Breast epithelium (tissue), 4 donors: Measurements from ENCODE around the gene LSS. TPM values are rescaled to one million over a fixed set of nuclear protein-coding genes. Genes with fewer than 3 reads are reported as not detected.

ENCODE experiments used
- DNase-seq, 2 donors: peaks; one replicate each; pipeline ENCODE4 v3.0.0-alpha.2; 2019; ENCODE audit warnings: low spot score in 2 of 2
- H3K27ac ChIP-seq, 2 donors: fragments of 200-600 bp; sonication (generic) in 1 of 2; one replicate each; pipeline ENCODE4 v1.5.1; 2016 to 2019; ENCODE audit warnings: mild to moderate bottlenecking in 1 of 2
- H3K27me3 ChIP-seq, 2 donors: fragments of 200-600 bp; sonication (generic) in 1 of 2; one replicate each; pipeline versions ENCODE4 v1.5.1 to v1.6.0; 2017 to 2019; ENCODE audit warnings: control low read depth in 1 of 2, mild to moderate bottlenecking in 1 of 2
- H3K36me3 ChIP-seq: fragments of 200-600 bp; one replicate; pipeline ENCODE4 v1.5.1; 2019
- H3K4me1 ChIP-seq, 2 donors: fragments of 200-600 bp; sonication (generic); one replicate each; pipeline ENCODE4 v1.5.1; 2016 to 2019; ENCODE audit warnings: control low read depth in 1 of 2
- H3K4me3 ChIP-seq, 3 donors: fragments of 200-600 bp; sonication (generic); 1 replicate in 2 of 3; 2 replicates in 1 of 3; pipeline ENCODE4 v1.5.1; 2016 to 2019; ENCODE audit warnings: mild to moderate bottlenecking in 3 of 3, moderate library complexity in 2 of 3
- H3K9me3 ChIP-seq, 2 donors: fragments of 200-600 bp; sonication (generic) in 1 of 2; one replicate each; pipeline ENCODE4 v1.5.1; 2016 to 2019; ENCODE audit warnings: control low read depth in 1 of 2
- POLR2A ChIP-seq: fragments of 450-650 bp; IDR thresholded peaks from one replicate; pipeline ENCODE4 v1.6.1; 2016; ENCODE audit warnings: antibody characterized with exemption, mild to moderate bottlenecking, moderate library complexity
- POLR2AphosphoS5 ChIP-seq, 3 donors: sonication (generic); formaldehyde crosslinking; IDR thresholded peaks; one replicate each; pipeline ENCODE4 v1.6.1; 2017; ENCODE audit warnings: antibody characterized with exemption in 3 of 3
- intact Hi-C: fragments of 100-400 bp; cut with DNase I; formaldehyde crosslinking; loops from one replicate; pipeline ENCODE4 v1.15.1; 2023; ENCODE audit warnings: low total_unique reads
- total RNA-seq, 3 donors: library from RNA; depleted of rRNA; stranded (reverse); fragments of >200 nt; gene quantifications; one replicate each; pipeline ENCODE4 v1.1.0, GENCODE V29; 2016
- TF ChIP-seq, protein P1 (sequence below), 3 donors: fragments of 450-650 bp; IDR thresholded peaks; one replicate each; pipeline ENCODE4 v1.5.1; 2016 to 2017; ENCODE audit warnings: antibody characterized with exemption in 3 of 3, mild to moderate bottlenecking in 3 of 3, moderate library complexity in 3 of 3

LSS gene
- total RNA-seq, 3 donors from 2014 or later: 41.4 to 144 (median 56.4) TPM

DNA sequence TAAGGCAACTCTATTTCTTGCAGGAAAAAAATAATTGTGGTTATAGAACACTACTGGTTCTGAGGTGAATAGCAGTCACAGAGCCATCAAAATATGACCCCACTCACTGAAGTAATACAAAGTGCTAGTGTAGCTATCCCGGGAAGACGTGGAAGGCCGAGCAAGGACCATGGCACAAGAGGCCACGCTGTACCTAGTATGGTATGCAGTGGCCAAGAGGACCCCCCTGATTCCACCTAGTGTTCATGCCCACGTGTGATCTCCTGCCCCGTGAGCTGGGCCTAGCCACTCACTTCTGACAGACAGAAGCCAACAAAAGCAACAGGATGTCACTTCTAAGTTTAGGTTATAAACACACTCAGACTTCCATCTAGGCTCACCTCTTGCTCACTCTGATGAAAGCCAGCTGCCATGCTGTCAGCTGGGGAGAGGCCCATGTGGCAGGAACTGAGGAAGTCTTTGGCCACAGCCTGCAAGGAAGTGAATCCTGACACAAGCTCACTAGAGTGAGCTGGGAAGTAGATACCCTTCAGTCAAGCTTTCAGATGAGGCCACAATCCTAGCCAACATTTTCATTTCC is 21.7 kb upstream of the LSS start:
- no peak overlapping the region for H3K4me3 ChIP-seq
- H3K9me3 ChIP-seq: no peaks in the 10 kb centered on the region
- TF ChIP-seq POLR2AphosphoS5 (IDR thresholded peaks at IDR 0.05) (no peak), POLR2A (no peak)
- TF ChIP-seq, protein P1, sequence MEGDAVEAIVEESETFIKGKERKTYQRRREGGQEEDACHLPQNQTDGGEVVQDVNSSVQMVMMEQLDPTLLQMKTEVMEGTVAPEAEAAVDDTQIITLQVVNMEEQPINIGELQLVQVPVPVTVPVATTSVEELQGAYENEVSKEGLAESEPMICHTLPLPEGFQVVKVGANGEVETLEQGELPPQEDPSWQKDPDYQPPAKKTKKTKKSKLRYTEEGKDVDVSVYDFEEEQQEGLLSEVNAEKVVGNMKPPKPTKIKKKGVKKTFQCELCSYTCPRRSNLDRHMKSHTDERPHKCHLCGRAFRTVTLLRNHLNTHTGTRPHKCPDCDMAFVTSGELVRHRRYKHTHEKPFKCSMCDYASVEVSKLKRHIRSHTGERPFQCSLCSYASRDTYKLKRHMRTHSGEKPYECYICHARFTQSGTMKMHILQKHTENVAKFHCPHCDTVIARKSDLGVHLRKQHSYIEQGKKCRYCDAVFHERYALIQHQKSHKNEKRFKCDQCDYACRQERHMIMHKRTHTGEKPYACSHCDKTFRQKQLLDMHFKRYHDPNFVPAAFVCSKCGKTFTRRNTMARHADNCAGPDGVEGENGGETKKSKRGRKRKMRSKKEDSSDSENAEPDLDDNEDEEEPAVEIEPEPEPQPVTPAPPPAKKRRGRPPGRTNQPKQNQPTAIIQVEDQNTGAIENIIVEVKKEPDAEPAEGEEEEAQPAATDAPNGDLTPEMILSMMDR (IDR thresholded peaks at IDR 0.05): no peak
- intact Hi-C loops: no loop called here
- no peaks in the 10 kb centered on the region for H3K27me3 ChIP-seq
- no peaks in the 10 kb centered on the region for H3K4me1 ChIP-seq
- peaks cover 13% of the 10 kb centered on the region for H3K36me3 ChIP-seq
- no peak overlapping the region for H3K27ac ChIP-seq
- DNase-seq: no peak

DNA sequence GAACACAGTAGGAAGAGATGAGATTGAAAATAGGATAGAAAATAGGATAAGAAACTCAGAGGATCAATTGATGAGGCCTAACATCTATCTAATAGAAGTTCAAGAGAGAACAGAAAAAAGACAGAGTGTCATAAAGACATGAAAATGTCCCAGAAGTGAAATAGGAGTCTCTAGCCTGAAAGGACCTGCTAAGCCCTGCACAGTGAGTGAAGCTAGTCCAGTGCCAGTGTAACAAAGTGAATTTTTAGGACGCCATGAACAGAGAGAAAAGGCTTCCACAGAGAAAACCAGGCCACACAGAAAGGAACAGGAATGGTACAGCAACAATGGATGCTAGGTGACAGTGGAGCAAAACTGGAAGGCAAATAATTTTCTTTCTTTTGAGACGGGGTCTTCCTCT is 20.3 kb upstream of the LSS start:
- TF ChIP-seq, protein P1 (IDR thresholded peaks at IDR 0.05): no peak
- TF ChIP-seq POLR2A (no peak), POLR2AphosphoS5 (IDR thresholded peaks at IDR 0.05) (no peak)
- Histone ChIP-seq H3K27ac (no peak overlapping the region), H3K4me1 (no peaks in the 10 kb centered on the region), H3K4me3 (no peak overlapping the region), H3K36me3 (peaks cover 11% of the 10 kb centered on the region), H3K9me3 (no peaks in the 10 kb centered on the region), H3K27me3 (no peaks in the 10 kb centered on the region)
- no peak for DNase-seq
- intact Hi-C loops: no loop called here

DNA sequence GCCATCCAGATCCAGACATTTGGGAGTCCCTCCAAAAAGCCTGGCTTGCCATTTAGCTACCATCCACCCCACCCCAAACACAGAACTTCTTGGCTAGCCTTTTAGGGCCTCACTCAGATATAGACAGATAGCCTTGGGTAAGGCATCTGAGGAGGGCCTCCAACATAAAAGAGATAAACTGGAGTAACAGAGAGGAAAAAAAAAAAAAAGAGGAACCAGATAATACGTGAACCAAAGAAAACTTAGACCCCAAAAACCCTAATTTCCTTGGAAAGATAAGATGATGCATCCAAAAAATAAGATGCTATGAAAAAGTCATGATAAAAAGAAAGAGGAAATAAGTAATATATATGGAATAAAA is 19.8 kb upstream of the LSS start:
- H3K27me3 ChIP-seq: no peaks in the 10 kb centered on the region
- no peak for DNase-seq
- intact Hi-C loops: no loop called here
- H3K4me1 ChIP-seq: no peaks in the 10 kb centered on the region
- TF ChIP-seq, protein P1 (IDR thresholded peaks at IDR 0.05): no peak
- H3K36me3 ChIP-seq: peaks cover 11% of the 10 kb centered on the region
- H3K27ac ChIP-seq: no peak overlapping the region
- no peaks in the 10 kb centered on the region for H3K9me3 ChIP-seq
- no peak overlapping the region for H3K4me3 ChIP-seq

DNA sequence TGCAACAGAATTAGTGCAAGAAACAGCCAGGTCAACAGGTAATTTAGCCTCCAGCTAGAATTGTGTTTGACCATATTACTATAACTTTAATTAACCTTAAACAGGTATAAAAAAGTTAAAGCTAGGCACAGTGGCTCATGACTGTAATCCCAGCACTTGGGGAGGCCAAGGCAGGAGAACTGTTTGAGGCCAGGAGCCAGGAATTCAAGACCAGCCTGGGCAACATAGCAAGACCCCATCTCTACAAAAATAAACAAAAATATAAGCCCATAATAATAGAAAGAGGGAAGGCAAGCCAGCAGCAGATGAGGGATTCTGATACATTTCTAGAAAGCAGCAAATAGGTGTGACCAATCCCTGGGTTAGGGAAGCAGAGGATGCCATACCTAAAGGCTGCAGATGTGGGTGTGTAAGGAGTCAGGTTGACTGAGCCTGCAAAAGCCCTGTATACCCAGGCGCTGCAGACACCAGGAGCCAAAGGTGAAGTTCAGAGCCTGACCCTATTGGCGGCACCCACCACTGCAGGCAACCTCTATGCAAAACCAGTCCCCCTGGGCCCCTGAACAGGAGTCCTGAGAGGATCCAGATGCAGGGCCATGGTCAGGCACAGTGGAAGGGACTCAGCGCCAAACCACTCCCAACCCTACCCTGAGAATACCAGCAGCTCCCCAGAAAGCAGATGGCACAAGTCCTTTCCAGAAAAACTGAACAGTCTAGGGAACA is 19.3 kb upstream of the LSS start:
- no peaks in the 10 kb centered on the region for H3K27me3 ChIP-seq
- no peaks in the 10 kb centered on the region for H3K9me3 ChIP-seq
- no peak for DNase-seq
- H3K4me3 ChIP-seq: no peak overlapping the region
- H3K4me1 ChIP-seq: no peaks in the 10 kb centered on the region
- intact Hi-C loops: no loop called here
- no peak overlapping the region for H3K27ac ChIP-seq
- TF ChIP-seq POLR2AphosphoS5 (IDR thresholded peaks at IDR 0.05): no peak
- TF ChIP-seq, protein P1 (IDR thresholded peaks at IDR 0.05): no peak
- TF ChIP-seq POLR2A: no peak
- peaks cover 11% of the 10 kb centered on the region for H3K36me3 ChIP-seq

DNA sequence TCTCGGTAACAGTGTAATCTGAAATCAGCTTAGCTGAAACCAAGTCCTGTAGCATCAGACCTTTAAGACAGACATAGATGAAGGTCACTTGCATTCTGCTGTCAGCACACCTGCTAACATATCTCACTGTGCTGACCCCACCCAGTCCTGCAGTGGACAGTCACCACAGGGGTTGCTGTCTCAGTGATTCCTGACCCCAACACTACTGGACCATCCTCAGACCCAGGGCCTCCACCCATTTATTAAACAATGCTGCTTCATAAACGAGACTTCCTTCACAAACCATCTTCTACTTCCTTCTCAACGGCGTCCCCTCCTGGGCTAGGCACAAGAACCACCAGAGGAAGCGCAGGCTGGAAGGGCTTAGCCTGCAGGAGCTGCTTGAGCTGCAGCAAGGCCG is 17.8 kb upstream of the LSS start:
- Histone ChIP-seq H3K36me3 (peaks cover 11% of the 10 kb centered on the region), H3K9me3 (no peaks in the 10 kb centered on the region), H3K27ac (no peak overlapping the region), H3K4me3 (no peak overlapping the region), H3K27me3 (no peaks in the 10 kb centered on the region), H3K4me1 (no peaks in the 10 kb centered on the region)
- intact Hi-C loops: no loop called here
- no peak for DNase-seq
- TF ChIP-seq POLR2A: no peak
- TF ChIP-seq POLR2AphosphoS5 (IDR thresholded peaks at IDR 0.05): no peak
- TF ChIP-seq, protein P1 (IDR thresholded peaks at IDR 0.05): no peak
